Ishikawa (cell line): ENCODE data around the gene MPZL3.

Source experiments
- CEBPB ChIP-seq: IDR thresholded peaks from 2 replicates; pipeline ENCODE4 v1.6.1; 2012
- CREB1 ChIP-seq: IDR thresholded peaks from 2 replicates; pipeline ENCODE4 v1.6.1; 2012; ENCODE audit warnings: low read depth
- EGR1 ChIP-seq: IDR thresholded peaks from 2 replicates; pipeline ENCODE4 v1.6.1; 2012
- EP300 ChIP-seq: IDR thresholded peaks from 2 replicates; pipeline ENCODE4 v1.6.1; 2012; ENCODE audit warnings: borderline replicate concordance
- FOXM1 ChIP-seq: IDR thresholded peaks from 2 replicates; pipeline ENCODE4 v1.6.1; 2012; ENCODE audit warnings: low read depth, borderline replicate concordance
- MAX ChIP-seq: IDR thresholded peaks from 2 replicates; pipeline ENCODE4 v1.6.1; 2012
- NFIC ChIP-seq: IDR thresholded peaks from 2 replicates; pipeline ENCODE4 v1.6.1; 2012
- RAD21 ChIP-seq: IDR thresholded peaks from 2 replicates; pipeline ENCODE4 v1.6.1; 2012; ENCODE audit warnings: low read depth
- TAF1 ChIP-seq: IDR thresholded peaks from 2 replicates; pipeline ENCODE4 v1.6.1; 2012; ENCODE audit warnings: low read depth, mild to moderate bottlenecking
- TCF12 ChIP-seq: IDR thresholded peaks from 2 replicates; pipeline ENCODE4 v1.6.1; 2012; ENCODE audit warnings: low read depth
- TEAD4 ChIP-seq: IDR thresholded peaks from 2 replicates; pipeline ENCODE4 v1.6.1; 2012
- YY1 ChIP-seq: IDR thresholded peaks from 2 replicates; pipeline ENCODE4 v1.6.1; 2012; ENCODE audit warnings: low read depth
- ZBTB7A ChIP-seq: IDR thresholded peaks from 2 replicates; pipeline ENCODE4 v1.6.1; 2012; ENCODE audit warnings: low read depth
- TF ChIP-seq, protein P1 (sequence below): IDR thresholded peaks from 2 replicates; pipeline ENCODE4 v1.6.1; 2012
- TF ChIP-seq, protein P2 (sequence below): IDR thresholded peaks from 2 replicates; pipeline ENCODE4 v1.6.1; 2012; ENCODE audit warnings: low read depth, mild to moderate bottlenecking

Gene MPZL3

GRCh38 chr11:118219244-118219643 lies 32.9 kb downstream of the MPZL3 start:
- TF ChIP-seq EP300 (no peak), CEBPB (no peak), FOXM1 (no peak), NFIC (no peak), YY1 (no peak), TCF12 (no peak), TEAD4 (no peak), ZBTB7A (no peak), RAD21 (no peak), MAX (no peak), EGR1 (no peak), TAF1 (no peak), CREB1 (no peak)
- TF ChIP-seq, protein P1, sequence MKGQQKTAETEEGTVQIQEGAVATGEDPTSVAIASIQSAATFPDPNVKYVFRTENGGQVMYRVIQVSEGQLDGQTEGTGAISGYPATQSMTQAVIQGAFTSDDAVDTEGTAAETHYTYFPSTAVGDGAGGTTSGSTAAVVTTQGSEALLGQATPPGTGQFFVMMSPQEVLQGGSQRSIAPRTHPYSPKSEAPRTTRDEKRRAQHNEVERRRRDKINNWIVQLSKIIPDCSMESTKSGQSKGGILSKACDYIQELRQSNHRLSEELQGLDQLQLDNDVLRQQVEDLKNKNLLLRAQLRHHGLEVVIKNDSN, result no peak
- TF ChIP-seq, protein P2, sequence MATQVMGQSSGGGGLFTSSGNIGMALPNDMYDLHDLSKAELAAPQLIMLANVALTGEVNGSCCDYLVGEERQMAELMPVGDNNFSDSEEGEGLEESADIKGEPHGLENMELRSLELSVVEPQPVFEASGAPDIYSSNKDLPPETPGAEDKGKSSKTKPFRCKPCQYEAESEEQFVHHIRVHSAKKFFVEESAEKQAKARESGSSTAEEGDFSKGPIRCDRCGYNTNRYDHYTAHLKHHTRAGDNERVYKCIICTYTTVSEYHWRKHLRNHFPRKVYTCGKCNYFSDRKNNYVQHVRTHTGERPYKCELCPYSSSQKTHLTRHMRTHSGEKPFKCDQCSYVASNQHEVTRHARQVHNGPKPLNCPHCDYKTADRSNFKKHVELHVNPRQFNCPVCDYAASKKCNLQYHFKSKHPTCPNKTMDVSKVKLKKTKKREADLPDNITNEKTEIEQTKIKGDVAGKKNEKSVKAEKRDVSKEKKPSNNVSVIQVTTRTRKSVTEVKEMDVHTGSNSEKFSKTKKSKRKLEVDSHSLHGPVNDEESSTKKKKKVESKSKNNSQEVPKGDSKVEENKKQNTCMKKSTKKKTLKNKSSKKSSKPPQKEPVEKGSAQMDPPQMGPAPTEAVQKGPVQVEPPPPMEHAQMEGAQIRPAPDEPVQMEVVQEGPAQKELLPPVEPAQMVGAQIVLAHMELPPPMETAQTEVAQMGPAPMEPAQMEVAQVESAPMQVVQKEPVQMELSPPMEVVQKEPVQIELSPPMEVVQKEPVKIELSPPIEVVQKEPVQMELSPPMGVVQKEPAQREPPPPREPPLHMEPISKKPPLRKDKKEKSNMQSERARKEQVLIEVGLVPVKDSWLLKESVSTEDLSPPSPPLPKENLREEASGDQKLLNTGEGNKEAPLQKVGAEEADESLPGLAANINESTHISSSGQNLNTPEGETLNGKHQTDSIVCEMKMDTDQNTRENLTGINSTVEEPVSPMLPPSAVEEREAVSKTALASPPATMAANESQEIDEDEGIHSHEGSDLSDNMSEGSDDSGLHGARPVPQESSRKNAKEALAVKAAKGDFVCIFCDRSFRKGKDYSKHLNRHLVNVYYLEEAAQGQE, result no peak

- TF ChIP-seq RAD21, result no peak
- TF ChIP-seq EP300, result no peak
- TF ChIP-seq CEBPB, result no peak
- no peak for TF ChIP-seq EGR1
- no peak for TF ChIP-seq FOXM1
- no peak for TF ChIP-seq MAX
- no peak for TF ChIP-seq TAF1
- TF ChIP-seq, protein P2, result no peak
- TF ChIP-seq NFIC, result no peak
- TF ChIP-seq TEAD4, result no peak
- TF ChIP-seq TCF12, result no peak
- TF ChIP-seq, protein P1, result no peak
- no peak for TF ChIP-seq CREB1
- no peak for TF ChIP-seq YY1
- TF ChIP-seq ZBTB7A, result no peak
These were observed 34.6 kb downstream of the MPZL3 start for GRCh38 chr11:118217575-118217974.

DNA sequence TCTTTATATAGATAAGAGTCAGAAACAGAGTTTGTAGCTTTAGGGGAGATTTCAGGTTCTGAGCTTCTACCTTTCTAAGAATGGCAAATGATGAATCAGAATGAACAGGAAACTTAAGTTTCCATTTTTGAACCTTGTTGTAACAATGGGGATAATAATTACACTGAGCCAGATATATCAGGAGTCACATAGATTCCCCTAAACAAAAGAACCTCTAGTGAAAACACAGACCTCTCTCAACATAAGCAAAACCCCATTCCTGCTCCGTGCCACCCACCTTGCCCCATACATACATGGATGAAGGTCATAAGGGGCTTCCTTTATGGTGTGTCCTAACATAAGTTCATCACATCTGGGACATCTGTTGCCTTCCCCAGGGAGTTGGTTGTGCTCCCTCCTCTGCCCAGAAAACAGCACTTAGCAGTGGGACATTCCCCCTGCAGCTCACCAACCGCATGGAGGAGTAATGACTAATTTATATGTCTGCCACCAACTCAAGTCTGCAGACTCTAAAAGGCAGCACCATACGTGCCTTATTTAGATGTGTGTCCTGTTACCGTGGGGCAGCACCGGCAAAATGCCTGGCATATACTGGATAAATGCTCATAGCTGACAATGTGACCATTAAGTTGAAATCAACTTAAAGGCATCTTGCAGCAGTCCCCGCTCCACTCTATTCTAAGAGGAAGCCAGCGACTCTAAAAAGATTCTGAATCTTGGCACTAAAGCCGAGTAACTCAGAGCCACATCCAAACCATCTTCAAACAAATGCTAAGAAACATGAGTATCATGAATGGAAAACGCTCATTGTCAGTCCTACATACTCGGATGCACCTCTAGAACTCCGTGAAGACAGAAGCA lies 35.3 kb downstream of the MPZL3 start:
- TF ChIP-seq EP300 (no peak), CEBPB (no peak), TAF1 (no peak), FOXM1 (no peak), ZBTB7A (no peak), RAD21 (no peak), YY1 (no peak), TEAD4 (no peak), EGR1 (no peak), MAX (no peak), CREB1 (no peak), NFIC (no peak), TCF12 (no peak)
- TF ChIP-seq, protein P1, result no peak

DNA sequence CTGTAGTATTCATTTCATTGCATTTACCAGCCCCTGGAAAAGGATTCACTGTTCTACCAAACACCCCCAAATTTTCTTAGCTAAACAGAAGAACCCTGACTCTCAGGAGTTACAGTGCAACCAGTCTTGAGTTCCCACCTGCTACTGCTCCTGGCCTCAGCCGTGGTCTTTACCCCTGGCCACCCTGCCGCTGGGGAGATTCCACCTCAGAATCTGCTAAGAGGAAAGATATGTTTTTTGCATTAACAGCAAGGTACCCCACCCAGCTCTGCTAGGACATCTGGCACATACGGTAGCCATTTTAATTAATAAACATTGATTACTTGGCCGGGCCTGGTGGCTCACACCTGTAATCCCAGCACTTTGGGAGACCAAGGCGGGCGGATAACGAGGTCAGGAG lies 36.4 kb downstream of the MPZL3 start:
- TF ChIP-seq TEAD4 (no peak), YY1 (no peak), CEBPB (no peak), EGR1 (no peak), ZBTB7A (no peak), NFIC (no peak), RAD21 (no peak), MAX (no peak), TCF12 (no peak), TAF1 (no peak), EP300 (no peak), FOXM1 (no peak)
- TF ChIP-seq, protein P1, result no peak
- TF ChIP-seq, protein P2, result no peak
